PFSK-1 (cell line): ENCODE results near the gene OPCML.

ENCODE experiments used
- POLR2AphosphoS5 ChIP-seq: IDR thresholded peaks from 2 replicates; pipeline ENCODE4 v1.6.1; 2012; ENCODE audit warnings: low read depth, mild to moderate bottlenecking, control low read depth, low read length, moderate library complexity
- REST ChIP-seq, 2 experiments: IDR thresholded peaks; 2 replicates each; pipeline versions ENCODE4 v1.6.1 to v1.8.0; 2011 to 2012; ENCODE audit warnings: low read depth in 2 of 2, low read length in 2 of 2, control low read depth in 1 of 2, inconsistent platforms in 1 of 2, mild to moderate bottlenecking in 1 of 2, moderate library complexity in 1 of 2; ENCODE audit not compliant: insufficient read depth in 1 of 2

GRCh38 chr11:133041928-133042882, 490.1 kb downstream of the OPCML start:
- TF ChIP-seq REST (IDR thresholded peaks at IDR 0.05; ENCODE audit: insufficient read depth in 1 of 2, low read depth in 2 of 2, low read length in 2 of 2) = no peak
- no peak for TF ChIP-seq POLR2AphosphoS5
